ENCODE measurements around the gene MLLT6. TPM values are rescaled to one million over a fixed set of nuclear protein-coding genes. Genes with fewer than 3 reads are reported as not detected.

The MLLT6 gene
- total and polyA plus RNA-seq, 11 donors = 35.2 to 91.3 (median 68.3) TPM

- no peak overlapping the region for H3K4me3 ChIP-seq
- TF ChIP-seq POLR2A (IDR thresholded peaks at IDR 0.05) = no peak
- no peak for TF ChIP-seq CTCF (IDR thresholded peaks at IDR 0.05)
- intact Hi-C loops (cut with DNase I) = no loop called here
- peaks cover 4 to 42% (median 23%) of the 10 kb centered on the region in 12 donors for H3K4me1 ChIP-seq
- no peak overlapping the region for H3K27ac ChIP-seq
- no peaks in the 10 kb centered on the region for H3K27me3 ChIP-seq
- DNase-seq = no peak
- H3K36me3 ChIP-seq = no peaks in the 10 kb centered on the region
- H3K9me3 ChIP-seq = no peaks in the 10 kb centered on the region
- WGBS, 4 donors = 88 to 99% (median 94%) methylated on average over 4 of the region's 4 CpGs
- ATAC-seq = no peak
Measured at GRCh38 chr17:38697061-38697820, 7.8 kb upstream of the MLLT6 start.

DNA sequence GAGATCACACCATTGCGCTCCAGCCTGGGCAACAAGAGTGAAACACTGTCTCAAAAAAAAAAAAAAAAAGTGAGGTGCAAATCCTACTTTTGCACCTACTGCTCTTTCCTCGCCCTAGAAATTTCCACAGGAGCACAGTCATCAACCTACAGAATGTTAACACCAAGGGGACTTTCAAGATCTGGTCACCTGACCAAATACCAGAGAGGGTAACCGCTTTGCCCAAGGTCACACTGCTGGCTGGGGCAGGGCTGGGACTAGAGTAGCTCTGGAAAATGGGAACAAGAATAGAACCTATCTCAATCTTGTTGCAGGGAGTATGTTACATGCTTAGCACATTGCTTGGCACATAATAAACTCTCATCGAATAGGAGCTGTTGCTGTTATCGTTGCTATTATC, 6.3 kb upstream of the MLLT6 start:
- intact Hi-C loops (cut with DNase I) = no loop called here
- H3K9me3 ChIP-seq = no peaks in the 10 kb centered on the region
- peaks cover 4 to 51% (median 24%) of the 10 kb centered on the region in 12 donors for H3K4me1 ChIP-seq
- H3K4me3 ChIP-seq = no peak overlapping the region
- no peaks in the 10 kb centered on the region for H3K36me3 ChIP-seq
- DNase-seq = no peak
- TF ChIP-seq POLR2A (IDR thresholded peaks at IDR 0.05) = no peak
- TF ChIP-seq CTCF (IDR thresholded peaks at IDR 0.05) = no peak
- 81 to 91% (median 83%) methylated on average over 5 of the region's 5 CpGs for WGBS, 4 donors
- no peak overlapping the region for H3K27ac ChIP-seq
- H3K27me3 ChIP-seq = no peaks in the 10 kb centered on the region
- no peak for ATAC-seq

- WGBS, 4 donors = 1 to 5% (median 2%) methylated on average over 19 to 25 of the region's 25 CpGs
- Histone ChIP-seq H3K27me3 (no peaks in the 10 kb centered on the region), H3K9me3 (no peaks in the 10 kb centered on the region), H3K27ac (peak overlapping the region; percentile 82 to 99 (median 97)), H3K4me1 (peaks cover 4 to 55% (median 20%) of the 10 kb centered on the region in 12 donors), H3K4me3 (peak overlapping the region; percentile 45 to 97 (median 87)), H3K36me3 (no peaks in the 10 kb centered on the region)
- intact Hi-C loops (cut with DNase I) = loop anchor here in 2 of 10 donors (2.0 to 5.0 kb wide), 3 partner anchors 25 to 47 kb away; partner anchors contain the start of gene PCGF2 (in 1 of the 2)
- TF ChIP-seq CTCF (IDR thresholded peaks at IDR 0.05) (no peak), POLR2A (IDR thresholded peaks at IDR 0.05) (no peak)
- ATAC-seq (peak in 2 of 4 donors; percentile 0), DNase-seq (peak in 1 of 5 donors; percentile 40)
Measured at GRCh38 chr17:38701504-38702165, 3.4 kb upstream of the MLLT6 start.

All from heart left ventricle (tissue), 16 donors.